Dermis blood vessel endothelial cell (primary cell): ENCODE results near the gene YY1AP1. TPM values are rescaled to one million over a fixed set of nuclear protein-coding genes. Genes with fewer than 3 reads are reported as not detected.
"Not testable (repeated sequence)": the region's sequence is repeated elsewhere in the genome, so short reads cannot be mapped to it uniquely, and the experiment has no call there.

Source experiments
- DNase-seq: peaks from one replicate; pipeline ENCODE4 v3.0.0; 2010
- total RNA-seq: library from RNA; depleted of rRNA; stranded (reverse); fragments of >200 nt; gene quantifications from 2 replicates; pipeline ENCODE4 v1.2.3, GENCODE V29; 2014

YY1AP1 gene
- 44.9 and 66.9 TPM in 2 replicates for total RNA-seq

- DNase-seq: peak; percentile 94
Observed at GRCh38 chr1:155688324-155689080, at the start of gene YY1AP1. TSS of gene YY1AP1 (minus strand) at chr1:155688774. CDS start at chr1:155680436, 8,338 bp downstream.

- peak; percentile 85 for DNase-seq
Observed at GRCh38 chr1:155729031-155729898, 40.7 kb upstream of the YY1AP1 start.

DNA sequence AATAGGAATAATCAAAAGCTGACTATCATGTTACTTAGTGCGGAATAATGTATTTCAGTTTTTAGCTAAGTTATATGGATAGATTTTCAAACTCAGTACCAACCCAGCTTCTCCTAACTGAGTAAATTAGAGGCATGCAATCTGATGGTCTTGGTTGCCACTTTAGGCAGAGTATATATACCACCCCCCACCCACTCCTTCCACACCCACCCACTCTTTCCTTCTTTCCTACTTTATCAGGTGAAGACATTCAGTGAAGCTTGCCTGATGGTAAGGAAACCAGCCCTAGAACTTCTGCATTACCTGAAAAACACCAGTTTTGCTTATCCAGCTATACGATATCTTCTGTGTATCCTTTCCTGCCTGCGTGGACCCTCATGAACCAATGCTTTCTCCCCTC is 36.6 kb upstream of the YY1AP1 start:
- no peak for DNase-seq

- DNase-seq: no peak
Observed at GRCh38 chr1:155719703-155720102, 31.1 kb upstream of the YY1AP1 start.

GRCh38 chr1:155718524-155719115 is 30.0 kb upstream of the YY1AP1 start:
- DNase-seq: not testable (repeated sequence)

DNA sequence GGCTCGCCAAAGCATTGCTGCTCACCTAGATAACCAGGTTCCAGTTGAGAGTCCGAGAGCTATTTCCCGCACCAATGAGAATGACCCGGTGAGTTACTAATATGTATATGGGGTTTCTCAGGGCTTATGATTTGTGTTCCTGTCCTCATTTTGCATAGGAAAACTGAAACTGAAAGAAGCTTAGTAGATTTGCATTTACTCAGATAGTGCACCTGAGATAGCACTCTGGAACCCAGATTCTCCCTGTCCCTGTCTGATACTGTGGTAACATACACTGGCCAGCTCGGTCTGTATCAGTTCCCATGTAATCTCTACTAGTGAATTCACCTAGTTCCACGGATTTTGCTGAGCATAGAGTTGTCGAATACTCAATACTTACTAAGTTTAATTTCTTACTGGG is 28.5 kb upstream of the YY1AP1 start:
- DNase-seq: no peak

GRCh38 chr1:155715777-155716176 is 27.2 kb upstream of the YY1AP1 start:
- no peak for DNase-seq

GRCh38 chr1:155715056-155715455 is 26.5 kb upstream of the YY1AP1 start:
- DNase-seq: not testable (repeated sequence)

- DNase-seq: no peak
Observed at GRCh38 chr1:155713075-155713474, 24.5 kb upstream of the YY1AP1 start.

GRCh38 chr1:155712636-155713035 is 24.1 kb upstream of the YY1AP1 start:
- DNase-seq: peak; percentile 32

DNA sequence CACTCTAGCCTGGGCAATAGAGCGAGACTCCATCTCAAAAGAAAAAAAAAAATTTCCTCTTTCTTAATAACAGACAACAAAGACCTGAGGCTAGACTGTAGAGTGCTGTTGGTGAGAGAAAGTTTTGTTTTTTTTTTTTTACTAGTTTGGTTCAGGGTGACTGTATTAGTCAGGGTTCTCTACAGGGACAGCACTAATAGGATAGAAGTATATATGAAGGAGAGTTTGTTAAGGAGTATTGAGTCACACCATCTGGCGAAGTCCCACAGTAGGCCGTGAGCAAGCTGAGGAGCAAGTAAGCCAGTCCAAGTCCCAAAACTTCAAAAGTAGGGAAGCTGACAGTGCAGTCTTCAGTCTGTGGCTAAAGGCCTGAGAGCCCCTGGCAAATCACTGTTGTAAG is 22.9 kb upstream of the YY1AP1 start:
- not testable (repeated sequence) for DNase-seq

DNA sequence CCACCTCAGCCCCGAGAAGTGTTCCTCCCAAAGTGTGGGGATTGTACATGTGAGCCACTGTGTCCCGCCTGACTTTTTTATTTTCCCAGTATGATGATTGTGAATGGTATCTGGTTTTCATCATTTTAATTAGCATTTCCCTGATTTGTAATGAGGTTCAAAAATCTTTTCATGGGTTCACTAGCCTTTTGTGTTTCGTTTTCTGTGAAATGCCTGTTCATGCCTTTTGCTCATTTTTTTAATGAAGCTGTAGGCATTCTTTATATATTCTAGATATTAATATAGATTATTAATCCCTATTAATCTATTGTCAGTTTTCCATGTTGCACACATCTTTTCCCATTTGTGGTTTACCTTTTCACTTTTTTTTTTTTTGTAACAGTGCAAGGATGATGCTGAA is 20.8 kb upstream of the YY1AP1 start:
- no peak for DNase-seq

- peak; percentile 25 for DNase-seq
Observed at GRCh38 chr1:155706139-155706538, 17.6 kb upstream of the YY1AP1 start.

GRCh38 chr1:155704414-155704813 is 15.8 kb upstream of the YY1AP1 start:
- not testable (repeated sequence) for DNase-seq

DNA sequence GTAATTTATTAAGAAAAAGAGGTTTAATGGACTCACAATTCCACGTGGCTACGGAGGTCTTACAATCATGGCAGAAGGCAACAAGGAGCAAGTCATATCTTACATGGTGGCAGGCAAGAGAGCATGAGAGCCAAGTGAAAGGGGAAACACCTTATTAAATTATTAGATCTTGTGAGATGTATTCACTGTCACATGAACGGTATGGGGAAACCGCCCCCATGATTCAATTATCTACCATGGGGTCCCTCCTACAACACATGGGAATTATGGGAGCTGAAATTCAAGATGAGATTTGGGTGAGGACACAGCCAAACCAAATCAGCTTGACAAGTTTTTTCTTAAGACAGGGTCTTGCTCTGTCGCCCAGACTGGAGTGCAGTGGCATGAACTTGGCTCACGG is 14.6 kb upstream of the YY1AP1 start:
- DNase-seq: no peak

- DNase-seq: not testable (repeated sequence)
Observed at GRCh38 chr1:155701675-155702074, 13.1 kb upstream of the YY1AP1 start.

DNA sequence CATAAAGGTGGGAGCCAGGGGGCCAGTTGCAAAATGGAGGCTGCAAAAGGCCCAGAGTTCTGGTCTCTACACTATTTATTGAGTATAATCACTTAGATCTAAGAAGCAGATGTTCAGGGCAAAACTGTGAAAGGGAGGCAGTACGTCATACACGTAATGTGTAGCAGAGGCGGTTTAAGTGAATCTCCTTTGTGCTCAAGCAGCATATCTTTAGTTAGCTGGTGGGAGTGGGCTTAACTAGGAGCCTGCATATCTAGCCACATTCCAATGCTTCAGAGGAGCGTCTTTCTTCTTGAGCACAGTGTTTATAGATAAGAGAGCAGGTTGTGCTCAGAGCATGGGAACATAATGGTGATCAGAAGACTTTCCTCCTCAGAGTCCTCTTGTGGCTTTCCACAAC is 10.5 kb upstream of the YY1AP1 start:
- DNase-seq: not testable (repeated sequence)

DNA sequence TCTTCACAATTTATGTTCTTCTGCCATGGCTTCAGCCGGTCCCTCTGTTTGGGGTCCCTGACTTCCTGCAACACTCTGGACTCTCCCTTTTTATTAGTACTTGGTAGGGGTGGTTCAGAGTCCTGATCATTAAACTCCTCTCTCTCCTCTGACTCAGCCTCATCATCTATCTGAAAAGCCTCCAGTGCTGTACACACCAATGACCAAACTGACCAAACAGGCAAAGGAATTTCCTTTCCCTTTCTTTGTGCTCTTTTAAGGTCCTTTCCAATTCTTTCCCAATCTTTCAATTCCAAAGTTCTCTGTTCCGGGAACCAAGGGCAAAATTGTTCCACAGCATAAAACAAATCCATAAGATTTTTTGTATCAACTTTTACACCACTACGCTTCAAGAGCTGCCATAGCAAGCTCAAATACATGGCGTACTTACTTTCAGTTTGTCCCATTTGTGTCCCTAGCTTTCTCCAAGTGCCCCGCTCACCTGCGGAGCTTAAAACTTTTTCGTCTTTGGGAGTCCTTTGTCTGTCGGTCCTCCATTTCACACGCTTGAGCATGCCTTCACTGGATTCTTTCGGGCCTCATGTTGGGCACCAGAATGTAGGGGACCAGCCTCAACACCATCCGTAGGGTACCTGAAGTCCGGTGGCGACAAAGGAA is 9.9 kb upstream of the YY1AP1 start:
- peak; percentile 44 for DNase-seq

DNA sequence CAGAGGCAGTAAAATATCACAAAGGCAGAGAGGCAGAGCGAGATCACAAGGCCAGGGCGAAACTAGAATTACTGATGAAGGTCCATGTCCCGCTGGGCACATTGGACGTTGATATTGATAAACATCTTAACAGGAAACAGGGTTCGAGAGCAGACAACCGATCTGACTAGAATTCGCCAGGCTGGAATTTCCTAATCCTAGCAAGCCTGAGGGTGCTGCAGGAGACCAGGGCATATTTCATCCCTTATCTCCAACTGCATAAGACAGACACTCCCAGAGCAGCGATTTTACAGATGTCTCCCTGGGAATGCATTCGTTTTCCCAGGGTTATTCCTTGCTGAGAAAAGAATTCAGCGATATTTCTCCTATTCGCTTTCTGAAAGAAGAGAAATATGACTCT is 9.0 kb upstream of the YY1AP1 start:
- not testable (repeated sequence) for DNase-seq

DNA sequence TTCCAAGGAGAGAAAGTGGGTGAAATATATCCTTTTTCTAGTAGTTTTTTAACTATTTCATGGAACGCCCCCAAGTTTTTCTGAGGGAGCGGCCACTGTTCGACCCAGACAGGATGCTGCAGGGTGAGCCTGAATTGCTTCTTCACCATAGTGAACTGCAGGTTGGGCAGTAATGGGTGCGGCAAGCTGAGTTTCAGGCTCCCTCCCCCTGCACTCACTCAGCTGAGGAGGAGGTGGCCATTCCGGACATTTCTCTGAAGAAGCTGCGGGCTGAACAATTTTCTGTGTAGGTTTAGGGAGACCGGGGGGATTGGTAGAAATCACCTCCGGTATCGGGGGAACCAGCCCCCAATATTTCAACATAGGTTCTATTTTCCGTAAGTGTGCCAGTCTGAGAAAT is 8.5 kb upstream of the YY1AP1 start:
- DNase-seq: no peak

GRCh38 chr1:155696524-155696923 is 8.0 kb upstream of the YY1AP1 start:
- no peak for DNase-seq

GRCh38 chr1:155695608-155696007 is 7.0 kb upstream of the YY1AP1 start:
- DNase-seq: no peak

DNA sequence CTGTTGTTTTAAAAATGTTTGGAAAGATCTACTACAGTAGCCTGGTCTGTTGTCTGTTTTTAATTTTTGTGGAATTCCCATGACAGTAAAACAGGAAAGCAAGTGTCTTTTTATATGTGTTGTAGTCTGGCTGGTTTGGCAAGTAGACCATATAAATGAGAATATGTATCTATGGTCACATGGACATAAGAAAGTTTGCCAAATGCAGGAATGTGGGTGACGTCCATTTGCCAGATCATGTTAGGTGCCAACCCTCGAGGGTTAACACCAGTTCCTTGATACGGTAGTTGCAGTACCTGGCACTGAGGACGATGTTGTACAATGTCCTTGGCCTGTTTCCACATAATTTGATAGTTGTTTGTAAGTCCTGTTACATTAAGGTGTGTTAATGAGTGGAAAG is 6.5 kb upstream of the YY1AP1 start:
- DNase-seq: no peak
